GM08714 (cell line): Measurements from ENCODE around the gene CD300A.
A peak's percentile ranks its signal among the peaks of the same experiment; 100 is the strongest.

ENCODE experiments used
- H3K4me3 ChIP-seq: fragments of 200-500 bp; sonication (Bioruptor generic); 2 replicates; pipeline ENCODE4 v1.5.1; 2014; ENCODE audit warnings: mild to moderate bottlenecking, low read length, inconsistent platforms
- ZNF274 ChIP-seq: IDR thresholded peaks from 2 replicates; pipeline ENCODE4 v1.6.1; 2012; ENCODE audit warnings: mild to moderate bottlenecking, low read depth, low read length

The CD300A gene

DNA sequence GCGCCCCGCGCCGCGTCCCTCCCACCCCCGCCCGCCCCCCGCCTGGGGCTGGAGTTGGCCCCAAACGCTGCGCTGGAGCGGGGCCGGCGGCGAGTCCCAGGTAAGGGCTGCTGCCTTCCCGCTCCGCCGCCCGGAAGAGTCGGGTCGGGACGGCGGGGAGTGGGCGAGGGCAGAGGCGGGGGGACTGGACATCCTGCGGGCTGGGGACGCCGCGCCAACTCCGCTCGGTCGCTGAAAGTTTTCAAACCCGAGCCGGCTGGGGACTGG is 34.1 kb upstream of the CD300A start:
- H3K4me3 ChIP-seq = peak overlapping the region; percentile 47; the same call in 1 of the 2 replicates
- no peak for TF ChIP-seq ZNF274

DNA sequence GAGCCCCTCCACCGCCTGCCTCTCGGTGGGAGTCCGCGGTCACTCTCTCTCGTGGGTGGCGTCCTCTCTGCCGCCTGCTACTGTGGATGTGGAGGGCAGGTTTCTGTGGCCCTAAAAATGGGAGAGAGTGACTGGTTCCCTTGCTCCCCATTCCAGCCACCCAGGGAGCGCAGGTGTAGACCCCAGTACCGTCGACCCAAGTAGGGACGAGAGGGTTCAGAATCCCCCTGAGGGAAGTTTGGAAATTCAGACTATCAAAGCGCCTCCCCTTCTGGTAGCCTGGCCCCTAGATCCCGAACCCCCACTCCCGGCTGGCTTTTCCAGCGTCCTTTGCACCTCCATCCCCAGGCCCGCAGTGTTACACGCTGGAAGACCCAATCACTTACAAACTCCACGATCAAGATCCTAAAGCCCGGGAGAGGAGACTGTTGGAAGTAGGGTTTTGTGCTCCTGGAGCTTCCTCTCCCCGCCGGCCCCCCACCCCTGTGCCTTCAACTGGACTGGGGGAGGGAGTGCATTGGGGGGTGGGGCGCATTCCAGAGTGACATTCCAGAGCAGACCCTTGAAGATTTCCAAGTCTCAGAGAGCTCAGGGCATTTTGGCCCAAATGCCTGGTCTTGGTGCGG is 33.6 kb upstream of the CD300A start:
- TF ChIP-seq ZNF274 = no peak
- peak overlapping the region; percentile 47; the same call in 1 of the 2 replicates for H3K4me3 ChIP-seq

DNA sequence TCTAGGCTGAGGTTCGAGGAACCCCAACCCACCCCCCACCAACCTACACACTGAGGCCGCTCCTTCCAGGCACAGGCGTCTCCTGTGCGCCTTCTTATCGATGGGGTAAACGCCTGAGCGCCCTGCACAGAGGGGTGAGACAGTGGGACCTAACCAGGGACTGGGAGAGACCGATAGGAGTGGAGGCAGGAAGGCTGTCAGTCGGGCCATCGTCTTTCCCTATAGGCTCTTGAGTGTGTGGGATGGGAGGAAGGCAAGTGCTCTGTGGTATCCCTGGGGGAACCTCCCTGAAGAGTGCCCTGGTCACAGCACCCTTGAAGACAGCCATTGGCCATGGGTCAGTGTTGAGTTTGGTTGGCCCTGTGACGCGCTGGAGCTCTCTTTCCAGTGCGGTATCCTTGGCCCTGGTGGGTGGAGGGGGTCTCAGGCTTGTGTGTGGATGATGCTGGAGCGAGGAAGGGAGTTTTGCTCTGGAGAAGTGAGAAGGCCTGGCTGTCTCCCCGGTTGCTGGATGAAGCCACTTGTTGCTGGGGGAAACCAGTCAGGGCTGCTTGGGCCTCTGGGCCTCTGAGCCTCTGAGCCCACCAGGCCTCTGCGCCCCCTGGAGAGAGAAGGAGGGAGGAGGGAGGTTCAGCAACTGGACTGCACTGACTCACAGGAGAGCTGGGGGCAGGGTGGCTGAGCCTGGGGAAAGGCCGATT is 32.9 kb upstream of the CD300A start:
- H3K4me3 ChIP-seq = no peak overlapping the region
- no peak for TF ChIP-seq ZNF274

DNA sequence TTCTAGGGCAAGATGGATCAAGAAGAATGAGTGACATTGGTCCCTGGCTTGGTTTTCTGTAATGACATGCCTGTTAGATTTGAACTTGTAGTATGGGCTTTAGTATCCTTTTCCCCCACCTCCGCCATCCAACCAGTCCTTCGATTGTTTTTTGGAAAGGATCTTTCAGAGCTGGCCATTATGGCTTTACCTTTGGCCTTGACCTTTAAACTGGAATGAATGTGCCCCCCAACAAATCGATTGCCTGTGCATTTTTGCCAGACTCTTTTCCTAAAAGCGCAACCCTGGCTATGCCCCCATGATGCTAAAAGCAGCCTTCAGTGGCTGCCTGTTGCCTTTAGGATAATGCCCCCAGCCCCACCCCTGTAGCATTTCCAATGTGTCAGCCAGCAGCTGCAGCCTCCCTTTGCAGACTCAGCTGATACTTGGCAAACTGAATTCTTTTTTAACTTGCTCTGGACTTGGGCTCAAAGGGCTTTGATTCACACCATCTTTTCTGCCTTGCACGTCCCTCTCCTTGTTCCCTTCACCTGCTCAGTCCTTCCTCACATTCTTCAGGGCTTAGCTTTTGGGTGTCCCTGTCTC is 30.6 kb upstream of the CD300A start:
- no peak for TF ChIP-seq ZNF274
- H3K4me3 ChIP-seq = no peak overlapping the region

DNA sequence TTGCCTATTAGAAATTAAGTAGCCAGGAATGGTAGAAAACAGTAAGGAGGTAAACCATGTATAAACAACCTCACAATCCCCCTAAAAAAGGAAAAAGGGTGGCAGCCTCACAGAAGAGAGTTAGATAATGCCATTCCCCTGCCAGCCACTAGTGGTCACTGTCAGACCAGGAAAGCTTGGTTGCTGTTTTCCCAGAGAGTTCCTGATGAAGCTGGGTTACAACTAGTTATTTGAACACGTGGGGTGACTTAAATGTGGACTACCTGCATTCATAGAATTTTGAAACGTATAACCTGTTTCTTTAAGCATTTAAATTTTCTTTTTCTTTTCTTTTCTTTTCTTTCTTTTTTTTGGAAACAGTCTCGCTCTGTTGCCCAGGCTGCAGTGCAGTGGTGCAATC is 28.7 kb upstream of the CD300A start:
- H3K4me3 ChIP-seq = no peak overlapping the region
- no peak for TF ChIP-seq ZNF274

DNA sequence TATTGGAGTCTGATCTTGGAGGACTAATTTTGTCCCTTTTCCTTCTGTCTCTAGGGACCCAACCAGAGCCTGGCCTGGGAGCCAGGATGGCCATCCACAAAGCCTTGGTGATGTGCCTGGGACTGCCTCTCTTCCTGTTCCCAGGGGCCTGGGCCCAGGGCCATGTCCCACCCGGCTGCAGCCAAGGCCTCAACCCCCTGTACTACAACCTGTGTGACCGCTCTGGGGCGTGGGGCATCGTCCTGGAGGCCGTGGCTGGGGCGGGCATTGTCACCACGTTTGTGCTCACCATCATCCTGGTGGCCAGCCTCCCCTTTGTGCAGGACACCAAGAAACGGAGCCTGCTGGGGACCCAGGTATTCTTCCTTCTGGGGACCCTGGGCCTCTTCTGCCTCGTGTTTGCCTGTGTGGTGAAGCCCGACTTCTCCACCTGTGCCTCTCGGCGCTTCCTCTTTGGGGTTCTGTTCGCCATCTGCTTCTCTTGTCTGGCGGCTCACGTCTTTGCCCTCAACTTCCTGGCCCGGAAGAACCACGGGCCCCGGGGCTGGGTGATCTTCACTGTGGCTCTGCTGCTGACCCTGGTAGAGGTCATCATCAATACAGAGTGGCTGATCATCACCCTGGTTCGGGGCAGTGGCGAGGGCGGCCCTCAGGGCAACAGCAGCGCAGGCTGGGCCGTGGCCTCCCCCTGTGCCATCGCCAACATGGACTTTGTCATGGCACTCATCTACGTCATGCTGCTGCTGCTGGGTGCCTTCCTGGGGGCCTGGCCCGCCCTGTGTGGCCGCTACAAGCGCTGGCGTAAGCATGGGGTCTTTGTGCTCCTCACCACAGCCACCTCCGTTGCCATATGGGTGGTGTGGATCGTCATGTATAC is 26.5 kb upstream of the CD300A start:
- H3K4me3 ChIP-seq = no peak overlapping the region
- TF ChIP-seq ZNF274 = no peak

DNA sequence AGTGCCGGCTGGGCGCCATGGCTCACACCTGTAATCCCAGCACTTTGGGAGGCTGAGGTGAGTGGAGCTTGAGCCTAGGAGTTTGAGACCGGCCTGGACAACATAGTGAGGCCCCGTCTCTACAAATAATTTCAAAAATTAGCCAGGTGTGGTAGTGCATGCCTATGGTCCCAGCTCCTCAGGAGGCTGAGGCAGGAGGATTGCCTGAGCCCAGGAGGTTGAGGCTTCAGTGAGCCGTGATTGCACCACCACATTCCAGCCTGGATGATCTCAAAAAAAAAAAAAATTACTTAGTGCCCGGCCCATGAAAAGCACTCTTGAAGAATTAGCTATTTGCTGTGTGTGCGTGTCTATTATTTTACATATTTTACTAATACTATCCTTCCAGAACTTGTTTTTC is 24.9 kb upstream of the CD300A start:
- no peak for TF ChIP-seq ZNF274
- no peak overlapping the region for H3K4me3 ChIP-seq

DNA sequence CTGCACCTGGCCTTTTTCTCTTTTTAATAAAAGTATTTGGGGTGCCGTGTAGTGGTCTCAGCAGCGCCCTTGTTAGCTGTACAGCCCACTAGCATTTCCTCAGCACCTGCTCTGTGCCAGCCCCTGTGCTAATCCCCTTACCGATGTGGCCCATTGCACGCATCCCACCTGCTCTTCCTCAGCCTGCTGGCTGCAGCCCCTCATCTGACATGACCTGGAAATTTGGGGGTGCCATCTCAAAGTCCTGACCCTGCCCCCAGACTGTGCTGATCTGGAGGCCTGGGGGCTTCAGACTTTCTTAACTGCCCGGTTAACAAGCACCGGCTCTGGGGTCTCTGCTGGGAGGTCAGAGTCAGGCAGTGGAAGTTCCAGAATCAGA is 24.2 kb upstream of the CD300A start:
- no peak for TF ChIP-seq ZNF274
- no peak overlapping the region for H3K4me3 ChIP-seq

DNA sequence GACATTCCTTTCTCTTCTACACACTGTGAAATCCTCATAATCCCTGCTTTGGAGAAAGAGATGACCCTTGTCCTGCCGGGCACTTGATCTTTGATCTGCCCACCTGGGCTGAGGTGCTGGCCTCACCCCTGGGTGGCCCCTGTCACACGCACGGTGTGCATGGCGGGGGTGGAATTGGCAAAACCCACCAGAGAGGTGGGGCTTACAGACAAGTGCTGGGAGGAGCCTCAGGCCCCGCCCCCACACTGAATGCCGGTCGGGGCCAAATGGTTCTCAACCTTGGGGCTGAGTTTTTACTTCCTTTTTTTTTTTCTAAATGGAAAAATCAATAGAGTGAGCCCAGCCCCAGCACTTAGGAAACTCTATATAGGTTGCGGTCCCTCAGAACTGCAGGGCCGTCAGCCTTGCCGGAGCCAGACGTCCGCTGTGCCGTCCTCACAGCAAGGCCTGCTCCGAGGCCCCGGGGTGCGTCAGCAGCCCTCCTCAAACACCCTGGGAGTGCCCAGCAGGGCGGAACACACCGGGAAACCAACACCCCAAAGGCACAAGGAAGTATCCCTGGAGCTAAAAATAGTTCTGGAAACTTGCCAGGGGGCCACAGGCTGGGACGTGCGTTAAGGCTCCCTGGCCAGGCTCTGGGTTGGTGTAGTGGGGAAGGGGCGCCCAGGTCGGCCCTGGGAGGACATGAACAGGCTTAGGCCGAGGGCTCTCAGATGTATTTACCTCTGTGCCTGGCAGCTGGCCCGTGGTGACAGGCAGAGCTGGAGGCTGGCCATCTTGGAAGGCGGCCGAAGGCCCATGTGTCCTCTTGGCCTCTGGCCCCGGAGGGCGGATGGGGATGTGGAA is 23.5 kb upstream of the CD300A start:
- H3K4me3 ChIP-seq = peak overlapping the region; percentile 18; the same call in 1 of the 2 replicates
- TF ChIP-seq ZNF274 = no peak

DNA sequence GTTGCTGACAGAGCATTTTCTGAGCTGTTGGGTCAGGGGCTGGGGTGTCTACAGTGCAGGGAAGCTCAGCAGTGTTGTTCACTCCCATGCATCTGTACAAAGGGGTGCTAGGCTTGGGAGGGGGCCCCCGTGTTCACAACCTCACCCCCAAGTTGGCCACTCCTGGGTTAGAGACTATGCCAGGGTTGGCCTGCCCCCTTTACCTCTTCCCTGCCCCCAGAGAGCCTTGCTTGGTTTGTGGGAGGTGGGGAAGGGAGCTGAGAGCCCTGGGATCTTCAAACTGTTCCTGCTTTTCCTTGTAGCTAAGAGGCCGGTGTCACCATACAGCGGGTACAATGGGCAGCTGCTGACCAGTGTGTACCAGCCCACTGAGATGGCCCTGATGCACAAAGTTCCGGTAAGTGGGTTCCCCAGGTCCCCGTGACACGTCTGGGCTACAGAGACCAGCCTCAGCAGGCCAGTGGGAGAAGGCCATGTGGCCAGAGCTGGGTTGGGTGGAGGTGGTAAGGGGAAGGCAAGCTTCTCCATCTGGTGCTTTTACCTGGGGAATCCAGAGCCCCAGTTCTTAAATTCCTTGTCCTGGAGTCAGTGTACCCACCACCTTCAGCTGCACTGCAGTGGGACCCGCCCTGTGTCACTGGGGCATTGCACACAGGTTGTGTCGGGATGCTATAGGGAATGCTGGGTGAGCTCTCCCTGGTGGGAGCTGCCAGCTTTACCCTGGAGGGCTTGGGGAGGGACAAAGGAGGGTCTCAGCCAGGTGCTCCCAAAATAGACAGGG is 22.7 kb upstream of the CD300A start:
- H3K4me3 ChIP-seq = no peak overlapping the region; the same call in 1 of the 2 replicates
- TF ChIP-seq ZNF274 = no peak

DNA sequence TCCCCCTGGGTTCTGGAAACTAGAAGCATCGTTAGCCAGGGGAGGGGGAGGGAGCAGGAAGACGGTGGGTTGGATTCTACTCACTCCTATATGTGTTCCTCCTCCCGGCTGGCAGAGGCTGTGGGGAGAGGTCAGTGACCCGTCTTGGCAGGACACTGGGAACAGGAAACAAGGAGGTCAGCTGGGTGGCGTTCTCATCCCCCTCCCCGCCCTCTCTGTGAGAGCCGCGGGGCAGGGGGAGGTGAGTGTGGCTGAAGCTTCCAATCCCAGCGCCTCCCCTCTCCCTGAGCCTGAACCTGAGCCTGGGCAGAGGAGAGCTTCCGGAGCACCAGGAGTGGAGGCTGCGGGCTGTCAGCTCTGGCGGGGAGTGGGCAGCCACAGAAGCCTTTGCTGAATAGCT is 22.0 kb upstream of the CD300A start:
- TF ChIP-seq ZNF274 = no peak
- no peak overlapping the region for H3K4me3 ChIP-seq

DNA sequence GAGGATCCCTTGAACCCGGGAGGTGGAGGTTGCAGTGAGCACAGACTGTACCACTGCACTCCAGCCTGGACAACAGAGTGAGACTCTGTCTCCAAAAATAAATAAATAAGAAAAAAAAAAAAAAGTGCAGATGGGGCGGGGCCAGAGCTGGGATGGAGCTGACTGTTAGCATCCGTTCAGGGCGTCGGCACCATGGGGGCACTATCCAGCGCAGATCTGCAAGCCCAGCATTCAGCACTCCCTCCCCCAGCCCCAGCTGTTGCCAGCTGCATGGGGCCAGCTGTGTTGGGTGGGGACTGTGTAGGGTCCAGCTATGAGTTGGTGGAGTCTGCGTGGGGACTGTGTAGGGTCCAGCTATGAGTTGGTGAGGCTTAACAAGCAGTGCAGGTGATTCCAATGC is 21.3 kb upstream of the CD300A start:
- TF ChIP-seq ZNF274 = no peak
- no peak overlapping the region for H3K4me3 ChIP-seq

DNA sequence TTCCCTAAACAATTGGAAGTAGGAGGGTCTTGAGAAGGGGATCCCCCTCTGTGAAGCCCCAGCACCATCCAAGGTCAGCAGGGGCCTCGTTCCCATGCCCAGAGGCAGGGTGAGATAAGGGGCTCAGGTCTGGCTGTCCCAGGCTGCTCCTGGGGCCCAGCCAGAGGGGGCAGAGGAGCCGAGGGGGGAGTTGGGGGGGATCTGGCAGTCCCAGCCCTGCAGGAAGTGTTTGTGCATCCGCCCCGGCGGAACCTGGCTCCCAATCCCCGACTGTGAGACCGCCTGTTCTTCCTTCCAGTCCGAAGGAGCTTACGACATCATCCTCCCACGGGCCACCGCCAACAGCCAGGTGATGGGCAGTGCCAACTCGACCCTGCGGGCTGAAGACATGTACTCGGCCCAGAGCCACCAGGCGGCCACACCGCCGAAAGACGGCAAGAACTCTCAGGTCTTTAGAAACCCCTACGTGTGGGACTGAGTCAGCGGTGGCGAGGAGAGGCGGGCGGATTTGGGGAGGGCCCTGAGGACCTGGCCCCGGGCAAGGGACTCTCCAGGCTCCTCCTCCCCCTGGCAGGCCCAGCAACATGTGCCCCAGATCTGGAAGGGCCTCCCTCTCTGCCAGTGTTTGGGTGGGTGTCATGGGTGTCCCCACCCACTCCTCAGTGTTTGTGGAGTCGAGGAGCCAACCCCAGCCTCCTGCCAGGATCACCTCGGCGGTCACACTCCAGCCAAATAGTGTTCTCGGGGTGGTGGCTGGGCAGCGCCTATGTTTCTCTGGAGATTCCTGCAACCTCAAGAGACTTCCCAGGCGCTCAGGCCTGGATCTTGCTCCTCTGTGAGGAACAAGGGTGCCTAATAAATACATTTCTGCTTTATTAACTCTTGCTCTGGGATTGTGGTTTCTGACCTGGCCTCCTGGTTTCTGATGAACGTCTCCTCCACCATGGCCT is 19.6 kb upstream of the CD300A start:
- no peak overlapping the region for H3K4me3 ChIP-seq

More for the DNA sequence above, 19.6 kb upstream of the CD300A start:
- no peak for TF ChIP-seq ZNF274
